Measurements from ENCODE around the gene STPG2. TPM values are rescaled to one million over a fixed set of nuclear protein-coding genes. Genes with fewer than 3 reads are reported as not detected.
"Not testable (repeated sequence)": the region's sequence is repeated elsewhere in the genome, so short reads cannot be mapped to it uniquely, and the experiment has no call there.

Gene STPG2
- polyA plus RNA-seq, 3 donors: 0.51 to 0.65 (median 0.53) TPM

DNA sequence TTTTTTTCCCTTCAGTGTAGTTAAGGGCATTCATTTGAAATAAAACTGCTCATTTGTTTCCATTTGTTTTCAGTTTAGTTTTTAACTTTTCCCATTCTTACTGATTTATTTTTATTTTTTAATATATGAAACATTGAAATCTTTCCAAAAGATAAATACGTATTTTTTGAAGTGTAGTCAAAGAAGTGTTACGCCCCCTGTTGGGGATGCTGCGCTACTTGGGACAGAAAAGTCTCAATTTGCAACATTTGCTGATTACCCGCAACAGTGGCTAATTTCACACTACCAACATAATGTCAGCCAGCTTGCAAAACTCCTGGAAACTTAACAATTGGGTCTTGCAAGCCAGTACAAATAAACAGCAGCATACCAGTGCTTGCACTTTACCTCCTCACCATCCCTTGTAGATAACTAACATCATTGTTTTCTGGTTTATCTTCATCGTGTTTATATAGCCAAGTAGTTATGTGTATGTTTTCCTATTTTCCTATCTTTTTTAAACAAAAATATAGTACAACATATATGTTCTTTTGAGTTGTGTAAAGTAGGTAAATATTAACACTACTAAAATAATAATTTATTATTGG is 158.6 kb downstream of the STPG2 start:
- DNase-seq (ENCODE audit: extremely low read depth in 1 of 11, low read depth in 9 of 11, low spot score in 4 of 11): no peak

- no peak for DNase-seq (ENCODE audit: extremely low read depth in 1 of 11, low read depth in 9 of 11, low spot score in 4 of 11)
These were observed 164.3 kb downstream of the STPG2 start for GRCh38 chr4:97978791-97979488.

- no peak for DNase-seq (ENCODE audit: extremely low read depth in 1 of 11, low read depth in 9 of 11, low spot score in 4 of 11)
These were observed 189.9 kb downstream of the STPG2 start for GRCh38 chr4:97953171-97953941.

GRCh38 chr4:97952763-97953162 is 190.5 kb downstream of the STPG2 start:
- no peak for DNase-seq (ENCODE audit: extremely low read depth in 1 of 11, low read depth in 9 of 11, low spot score in 4 of 11)

GRCh38 chr4:97950836-97951235 is 192.4 kb downstream of the STPG2 start:
- DNase-seq (ENCODE audit: extremely low read depth in 1 of 11, low read depth in 9 of 11, low spot score in 4 of 11): no peak

DNA sequence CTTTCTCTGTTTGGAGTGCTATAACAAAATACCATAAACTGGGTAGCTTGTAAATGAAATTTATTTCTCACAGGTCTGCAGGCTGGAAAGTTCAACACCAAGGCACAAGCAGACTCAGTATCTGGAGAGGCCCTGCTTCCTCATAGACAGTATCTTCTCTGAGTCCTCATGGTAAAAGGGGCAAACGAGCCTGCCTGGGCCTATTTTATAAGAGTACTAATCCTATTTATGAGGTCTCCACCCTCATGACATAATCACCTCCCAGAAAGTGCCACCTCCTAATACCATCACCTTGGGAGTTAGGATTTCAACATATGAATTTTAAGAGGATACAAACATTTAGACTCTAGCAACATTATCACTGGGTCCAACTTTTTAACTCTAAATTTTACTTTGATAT is 200.3 kb downstream of the STPG2 start:
- no peak for DNase-seq (ENCODE audit: extremely low read depth in 1 of 11, low read depth in 9 of 11, low spot score in 4 of 11)

- no peak for DNase-seq (ENCODE audit: extremely low read depth in 1 of 11, low read depth in 9 of 11, low spot score in 4 of 11)
These were observed 201.1 kb downstream of the STPG2 start for GRCh38 chr4:97942137-97942536.

DNA sequence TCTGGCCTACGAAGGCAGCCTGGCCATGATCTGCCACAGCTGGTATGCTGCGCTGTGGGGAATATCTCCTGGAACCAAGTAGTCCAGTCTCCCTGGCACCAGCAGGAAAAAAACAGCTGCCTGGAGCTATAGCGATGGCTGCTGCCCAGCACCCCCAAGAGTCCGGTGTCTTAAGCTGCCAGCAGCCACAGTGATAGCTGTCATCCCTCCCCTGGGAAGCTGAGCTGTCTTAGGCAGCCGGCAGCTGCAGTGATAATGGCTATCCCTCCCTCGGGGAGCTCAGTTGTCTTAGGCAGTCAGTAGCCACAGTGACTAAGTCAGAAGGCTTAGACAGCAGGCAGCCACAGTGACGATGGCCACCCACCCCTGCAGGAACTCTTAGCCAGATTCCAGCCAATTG is 205.1 kb downstream of the STPG2 start:
- DNase-seq (ENCODE audit: extremely low read depth in 1 of 11, low read depth in 9 of 11, low spot score in 4 of 11): no peak

- no peak for DNase-seq (ENCODE audit: extremely low read depth in 1 of 11, low read depth in 9 of 11, low spot score in 4 of 11)
These were observed 218.8 kb downstream of the STPG2 start for GRCh38 chr4:97924341-97924958.

DNA sequence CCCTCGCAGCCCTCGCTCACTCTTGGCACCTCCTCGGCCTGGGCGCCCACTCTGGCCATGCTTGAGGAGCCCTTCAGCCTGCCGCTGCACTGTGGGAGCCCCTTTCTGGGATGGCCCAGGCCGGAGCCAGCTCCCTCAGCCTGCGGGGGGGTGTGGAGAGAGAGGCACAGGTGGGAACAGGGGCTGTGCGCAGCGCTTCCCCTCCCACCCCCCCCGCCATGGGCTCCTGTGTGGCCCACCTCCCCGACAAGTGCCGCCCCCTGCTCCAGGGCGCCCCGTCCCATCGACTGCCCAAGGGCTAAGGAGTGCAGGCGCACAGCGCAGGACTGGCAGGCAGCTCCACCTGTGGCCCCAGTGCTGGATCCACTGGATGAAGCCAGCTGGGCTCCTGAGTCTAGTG is 220.2 kb downstream of the STPG2 start:
- DNase-seq (ENCODE audit: extremely low read depth in 1 of 11, low read depth in 9 of 11, low spot score in 4 of 11): no peak

DNA sequence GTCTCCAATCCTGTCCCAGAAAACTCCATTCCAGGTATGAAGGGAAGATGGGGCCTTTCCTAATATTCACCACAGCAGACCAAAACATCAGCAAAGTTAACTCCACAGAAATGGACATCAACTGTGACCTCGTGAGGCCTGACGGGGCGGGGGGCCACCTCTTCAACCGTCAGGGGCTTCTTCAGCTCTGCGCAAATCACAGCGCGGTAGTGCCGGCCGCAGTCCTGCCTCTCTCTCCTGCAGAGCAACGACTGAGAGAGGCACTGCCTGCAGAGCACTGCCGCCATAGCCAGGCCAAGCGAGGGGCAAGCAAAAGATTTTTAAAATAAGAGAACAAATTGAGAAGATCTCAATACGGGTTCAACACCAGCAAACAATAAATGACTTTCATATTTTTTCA is 226.2 kb downstream of the STPG2 start:
- DNase-seq (ENCODE audit: extremely low read depth in 1 of 11, low read depth in 9 of 11, low spot score in 4 of 11): no peak

DNA sequence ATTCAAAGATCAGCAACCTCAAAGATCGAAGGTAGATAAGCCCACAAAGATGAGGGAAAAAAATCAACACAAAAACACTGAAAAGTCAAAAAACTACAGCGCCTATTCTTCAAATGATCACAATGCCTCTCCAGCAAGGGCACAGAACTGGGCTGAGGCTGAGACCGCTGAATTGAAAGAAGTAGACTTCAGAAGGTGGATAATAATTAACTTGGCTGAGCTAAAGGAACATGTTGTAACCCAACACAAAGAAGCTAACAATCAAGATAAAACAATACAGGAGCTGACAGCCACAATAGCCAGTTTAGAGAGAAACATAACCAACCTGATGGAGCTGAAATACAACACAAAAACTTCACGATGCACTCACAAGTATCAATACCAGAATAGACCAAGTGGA is 231.1 kb downstream of the STPG2 start:
- DNase-seq (ENCODE audit: extremely low read depth in 1 of 11, low read depth in 9 of 11, low spot score in 4 of 11): peak in 2 of 11 donors; percentile 11 to 27

- peak in 1 of 11 donors; percentile 1 for DNase-seq (ENCODE audit: extremely low read depth in 1 of 11, low read depth in 9 of 11, low spot score in 4 of 11)
These were observed 231.9 kb downstream of the STPG2 start for GRCh38 chr4:97911236-97911906.

- DNase-seq (ENCODE audit: extremely low read depth in 1 of 11, low read depth in 9 of 11, low spot score in 4 of 11): no peak
These were observed 233.3 kb downstream of the STPG2 start for GRCh38 chr4:97910005-97910404.

DNA sequence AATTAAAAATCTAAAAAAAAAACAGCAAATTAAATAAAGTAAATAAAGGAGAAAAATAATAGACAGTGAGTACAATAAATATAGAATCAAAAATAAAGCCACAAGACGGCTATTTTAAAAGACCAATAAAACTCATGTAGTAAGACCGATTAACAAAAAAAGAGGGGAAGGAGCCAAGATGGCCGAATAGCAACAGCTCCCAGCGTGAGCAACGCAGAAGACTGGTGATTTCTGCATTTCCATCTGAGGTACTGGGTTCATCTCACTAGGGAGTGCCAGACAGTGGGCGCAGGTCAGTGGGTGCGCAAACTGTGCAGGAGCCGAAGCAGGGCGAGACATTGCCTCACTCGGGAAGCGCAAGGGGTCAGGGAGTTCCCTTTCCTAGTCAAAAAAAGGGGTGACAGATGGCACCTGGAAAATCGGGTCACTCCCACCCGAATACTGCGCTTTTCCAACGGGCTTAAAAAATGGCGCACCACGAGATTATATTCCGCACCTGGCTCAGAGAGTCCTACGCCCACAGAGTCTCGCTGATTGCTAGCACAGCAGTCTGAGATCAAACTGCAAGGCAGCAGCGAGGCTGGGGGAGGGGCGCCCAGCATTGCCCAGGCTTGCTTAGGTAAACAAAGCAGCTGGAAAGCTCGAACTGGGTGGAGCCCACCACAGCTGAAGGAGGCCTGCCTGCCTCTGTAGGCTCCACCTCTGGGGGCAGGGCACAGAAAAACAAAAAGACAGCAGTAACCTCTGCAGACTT is 239.7 kb downstream of the STPG2 start:
- not testable (repeated sequence) for DNase-seq (ENCODE audit: extremely low read depth in 1 of 11, low read depth in 9 of 11, low spot score in 4 of 11)

GRCh38 chr4:97900229-97900628 is 243.0 kb downstream of the STPG2 start:
- no peak for DNase-seq (ENCODE audit: extremely low read depth in 1 of 11, low read depth in 9 of 11, low spot score in 4 of 11)

- DNase-seq (ENCODE audit: extremely low read depth in 1 of 11, low read depth in 9 of 11, low spot score in 4 of 11): no peak
These were observed 250.5 kb downstream of the STPG2 start for GRCh38 chr4:97892592-97893266.

GRCh38 chr4:97879942-97880341 is 263.3 kb downstream of the STPG2 start:
- DNase-seq (ENCODE audit: extremely low read depth in 1 of 11, low read depth in 9 of 11, low spot score in 4 of 11): no peak
